Calu3 (cell line): ENCODE measurements around the gene ELOVL6. TPM values are rescaled to one million over a fixed set of nuclear protein-coding genes. Genes with fewer than 3 reads are reported as not detected.

Source experiments
- BruUV-seq: library from RNA; stranded (reverse); fragments of 400-500 nt; replicated peaks from 2 replicates; lab custom pipeline; 2021; lab: Mats Ljungman, UMichigan
- CTCF ChIA-PET: fragments of 300-600 bp; sonication (Branson Sonifier 250); formaldehyde crosslinking; loops from one replicate; lab custom pipeline; 2022; ENCODE audit warnings: antibody characterized with exemption; lab: Charles Lee
- DNase-seq: peaks from one replicate; pipeline ENCODE4 v3.0.0; 2022
- H3K27ac Mint-ChIP-seq: one replicate; pipeline ENCODE4 v1.8.0; 2022; ENCODE audit warnings: mixed read lengths; ENCODE audit not compliant: unreplicated experiment
- H3K27me3 Mint-ChIP-seq: one replicate; pipeline ENCODE4 v1.8.0; 2022; ENCODE audit warnings: mixed read lengths; ENCODE audit not compliant: unreplicated experiment
- H3K36me3 Mint-ChIP-seq: one replicate; pipeline ENCODE4 v1.8.0; 2022; ENCODE audit warnings: mild to moderate bottlenecking, moderate library complexity, mixed read lengths; ENCODE audit not compliant: insufficient read depth, unreplicated experiment
- H3K4me1 Mint-ChIP-seq: one replicate; pipeline ENCODE4 v1.8.0; 2022; ENCODE audit warnings: mild to moderate bottlenecking, low read depth, mixed read lengths; ENCODE audit not compliant: unreplicated experiment
- H3K4me3 Mint-ChIP-seq: one replicate; pipeline ENCODE4 v1.8.0; 2022; ENCODE audit warnings: mild to moderate bottlenecking, low read depth, moderate library complexity, mixed read lengths; ENCODE audit not compliant: unreplicated experiment
- H3K9me3 Mint-ChIP-seq: one replicate; pipeline ENCODE4 v1.8.0; 2022; ENCODE audit warnings: low read depth, mixed read lengths; ENCODE audit not compliant: unreplicated experiment
- intact Hi-C: fragments of 100-400 bp; cut with micrococcal nuclease; formaldehyde crosslinking; loops from one replicate; pipeline ENCODE4 v1.10.0; 2022; ENCODE audit not compliant: unreplicated experiment
- total RNA-seq: library from RNA; stranded (reverse); gene quantifications from 2 replicates; pipeline ENCODE4 v1.2.3, GENCODE V29; 2022
- TF ChIP-seq, protein P1 (sequence below): fragments of 200-600 bp; IDR thresholded peaks from one replicate; pipeline ENCODE4 v1.8.0; 2022; ENCODE audit warnings: antibody characterized with exemption; ENCODE audit not compliant: unreplicated experiment

ELOVL6 gene
- total RNA-seq, 1 experiment from 2014 or later: 26.1 TPM

DNA sequence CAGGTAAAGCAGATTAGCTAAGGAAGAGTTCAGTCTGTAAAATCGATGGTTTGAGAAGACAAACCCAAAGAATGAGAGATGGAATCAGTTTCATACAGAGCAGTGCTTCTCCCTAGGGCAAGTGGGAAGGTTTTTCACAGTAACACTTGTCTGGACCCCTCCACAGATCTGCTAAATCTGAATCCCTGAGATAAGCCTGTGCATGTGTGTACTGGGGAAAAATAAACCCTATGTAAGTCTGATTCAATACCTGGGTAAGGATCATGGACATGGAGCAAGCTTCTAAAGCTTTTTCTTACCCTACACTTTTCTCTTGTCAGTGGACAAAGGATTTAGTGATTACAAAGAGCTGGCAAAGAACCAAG, 13.6 kb downstream of the ELOVL6 start:
- DNase-seq: no peak
- intact Hi-C loops: no loop called here
- Mint-ChIP-seq H3K27ac (no peak overlapping the region), H3K36me3 (no peaks in the 10 kb centered on the region), H3K4me3 (no peak overlapping the region), H3K27me3 (no peaks in the 10 kb centered on the region), H3K9me3 (no peaks in the 10 kb centered on the region), H3K4me1 (peaks cover 8% of the 10 kb centered on the region)
- TF ChIP-seq, protein P1, sequence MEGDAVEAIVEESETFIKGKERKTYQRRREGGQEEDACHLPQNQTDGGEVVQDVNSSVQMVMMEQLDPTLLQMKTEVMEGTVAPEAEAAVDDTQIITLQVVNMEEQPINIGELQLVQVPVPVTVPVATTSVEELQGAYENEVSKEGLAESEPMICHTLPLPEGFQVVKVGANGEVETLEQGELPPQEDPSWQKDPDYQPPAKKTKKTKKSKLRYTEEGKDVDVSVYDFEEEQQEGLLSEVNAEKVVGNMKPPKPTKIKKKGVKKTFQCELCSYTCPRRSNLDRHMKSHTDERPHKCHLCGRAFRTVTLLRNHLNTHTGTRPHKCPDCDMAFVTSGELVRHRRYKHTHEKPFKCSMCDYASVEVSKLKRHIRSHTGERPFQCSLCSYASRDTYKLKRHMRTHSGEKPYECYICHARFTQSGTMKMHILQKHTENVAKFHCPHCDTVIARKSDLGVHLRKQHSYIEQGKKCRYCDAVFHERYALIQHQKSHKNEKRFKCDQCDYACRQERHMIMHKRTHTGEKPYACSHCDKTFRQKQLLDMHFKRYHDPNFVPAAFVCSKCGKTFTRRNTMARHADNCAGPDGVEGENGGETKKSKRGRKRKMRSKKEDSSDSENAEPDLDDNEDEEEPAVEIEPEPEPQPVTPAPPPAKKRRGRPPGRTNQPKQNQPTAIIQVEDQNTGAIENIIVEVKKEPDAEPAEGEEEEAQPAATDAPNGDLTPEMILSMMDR: no peak
- no TSS peak for BruUV-seq
- CTCF ChIA-PET: no interaction called here

DNA sequence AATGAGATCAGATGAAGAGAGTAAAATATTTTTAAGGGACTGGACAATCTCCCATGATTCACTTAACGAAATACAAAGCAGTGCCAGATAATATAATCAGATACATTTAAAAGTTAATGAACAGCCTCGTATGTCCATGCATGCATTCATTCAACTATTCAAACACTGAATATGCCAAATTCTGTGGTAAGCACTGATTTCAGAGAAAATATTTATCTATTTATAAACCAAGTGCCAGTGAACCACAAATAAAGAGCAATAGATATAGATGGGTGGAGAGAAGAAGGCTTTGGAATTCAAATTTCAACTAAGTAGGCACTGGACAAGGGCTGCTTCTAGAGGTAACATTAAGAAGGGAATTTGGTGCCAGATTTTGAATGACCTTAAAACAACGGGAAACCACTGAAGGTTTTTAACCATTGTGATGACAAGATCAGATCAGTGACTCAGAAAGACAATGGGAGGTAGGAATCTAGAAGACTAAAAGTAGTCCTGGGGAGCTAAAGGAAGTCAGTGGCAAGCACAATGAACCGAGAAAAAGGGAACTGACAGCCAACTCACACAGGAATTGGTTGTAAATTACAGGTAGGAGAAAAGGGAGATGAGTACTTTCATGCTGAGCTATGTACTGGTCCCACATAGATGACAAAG, 14.2 kb downstream of the ELOVL6 start:
- BruUV-seq: no TSS peak
- Mint-ChIP-seq H3K4me3 (no peak overlapping the region), H3K4me1 (peaks cover 8% of the 10 kb centered on the region), H3K27ac (no peak overlapping the region), H3K9me3 (no peaks in the 10 kb centered on the region), H3K27me3 (no peaks in the 10 kb centered on the region), H3K36me3 (no peaks in the 10 kb centered on the region)
- TF ChIP-seq, protein P1: no peak
- CTCF ChIA-PET: no interaction called here
- intact Hi-C loops: no loop called here
- DNase-seq: no peak

DNA sequence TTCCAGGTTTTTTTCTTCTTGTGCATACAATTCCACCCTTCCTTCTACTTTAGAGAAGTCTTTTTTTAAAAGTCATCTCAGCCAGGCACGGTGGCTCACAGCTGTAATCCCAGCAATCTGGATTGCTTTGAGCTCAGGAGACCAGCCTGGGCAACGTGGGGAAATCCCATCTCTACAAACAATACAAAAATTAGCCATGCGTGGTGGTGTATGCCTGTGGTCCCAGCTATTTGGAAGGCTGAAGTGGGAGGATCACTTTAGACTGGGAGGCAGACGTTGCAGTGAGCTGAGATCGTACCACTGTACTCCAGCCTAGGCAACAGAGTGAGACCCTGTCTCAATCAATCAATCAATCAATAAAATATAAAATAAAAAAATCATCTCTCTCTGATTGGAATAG, 14.8 kb downstream of the ELOVL6 start:
- TF ChIP-seq, protein P1: no peak
- no peaks in the 10 kb centered on the region for H3K9me3 Mint-ChIP-seq
- H3K27me3 Mint-ChIP-seq: no peaks in the 10 kb centered on the region
- intact Hi-C loops: no loop called here
- CTCF ChIA-PET: no interaction called here
- H3K27ac Mint-ChIP-seq: no peak overlapping the region
- BruUV-seq: no TSS peak
- H3K4me3 Mint-ChIP-seq: no peak overlapping the region
- H3K4me1 Mint-ChIP-seq: peaks cover 8% of the 10 kb centered on the region
- DNase-seq: no peak
- no peaks in the 10 kb centered on the region for H3K36me3 Mint-ChIP-seq

DNA sequence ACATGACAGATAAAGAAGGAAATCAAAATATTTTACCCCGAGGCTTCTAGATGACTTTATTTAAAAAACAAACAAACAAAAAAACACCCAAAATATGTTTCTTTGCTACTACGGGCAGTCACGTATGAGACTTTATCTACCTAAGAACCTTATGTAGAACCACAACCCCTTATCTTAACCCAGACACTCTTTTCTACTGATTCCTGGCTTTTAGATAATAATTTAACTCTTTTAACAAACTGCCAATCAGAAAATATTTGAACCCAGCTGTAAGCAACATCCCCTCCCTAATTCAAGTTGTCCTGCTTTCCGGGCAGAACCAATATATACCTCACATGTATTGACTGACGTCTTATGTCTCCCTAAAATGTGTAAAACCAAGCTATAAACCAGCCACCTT, 15.4 kb downstream of the ELOVL6 start:
- Mint-ChIP-seq H3K9me3 (no peaks in the 10 kb centered on the region), H3K4me3 (no peak overlapping the region), H3K4me1 (peaks cover 8% of the 10 kb centered on the region), H3K36me3 (no peaks in the 10 kb centered on the region), H3K27ac (no peak overlapping the region), H3K27me3 (no peaks in the 10 kb centered on the region)
- TF ChIP-seq, protein P1: no peak
- CTCF ChIA-PET: no interaction called here
- BruUV-seq: no TSS peak
- intact Hi-C loops: no loop called here
- DNase-seq: no peak
